H1 (cell line): Measurements from ENCODE around the gene TUT1. TPM values are rescaled to one million over a fixed set of nuclear protein-coding genes. Genes with fewer than 3 reads are reported as not detected.

Experiments used
- CTCF ChIA-PET: fragments of 300-600 bp; sonication (Branson Sonifier 250); formaldehyde crosslinking; loops from one replicate; lab custom pipeline; 2021; ENCODE audit not compliant: partially characterized antibody; lab: Charles Lee
- POLR2A ChIA-PET: fragments of 300-600 bp; sonication (Branson Sonifier 250); formaldehyde crosslinking; loops from one replicate; lab custom pipeline; 2021; ENCODE audit warnings: inconsistent platforms; ENCODE audit not compliant: partially characterized antibody; lab: Charles Lee
- DNase-seq, 2 experiments: peaks; one replicate each; pipeline versions ENCODE4 v3.0.0 to v3.0.0-alpha.2; 2010 to 2022; ENCODE audit warnings: low spot score in 2 of 2, low read depth in 1 of 2, mixed read lengths in 1 of 2
- FAIRE-seq: peaks from 2 replicates; lab custom pipeline; 2011; peaks lifted over from hg19 to GRCh38; lab: Jason Lieb, UNC
- H2AFZ ChIP-seq: 2 replicates; pipeline ENCODE4 v1.8.1; 2012; ENCODE audit warnings: low read length, inconsistent platforms
- H2AK5ac ChIP-seq: 2 replicates; pipeline ENCODE4 v1.6.1; 2013; ENCODE audit warnings: low read depth, low read length
- H2BK120ac ChIP-seq: replicated peaks from 2 replicates; pipeline ENCODE3; 2013; ENCODE audit warnings: low read depth, low read length, inconsistent platforms
- H2BK12ac ChIP-seq: 2 replicates; pipeline ENCODE4 v1.6.1; 2013; ENCODE audit warnings: low read depth, low read length
- H2BK15ac ChIP-seq: 2 replicates; pipeline ENCODE4 v1.6.1; 2013; ENCODE audit warnings: low read length
- H2BK20ac ChIP-seq: 2 replicates; pipeline ENCODE4 v1.6.1; 2013; ENCODE audit warnings: low read length
- H2BK5ac ChIP-seq: 2 replicates; pipeline ENCODE4 v1.6.1; 2013; ENCODE audit warnings: low read depth, low read length
- H3K14ac ChIP-seq: 2 replicates; pipeline ENCODE4 v1.6.1; 2013; ENCODE audit warnings: inconsistent platforms; ENCODE audit not compliant: insufficient read length
- H3K18ac ChIP-seq: 2 replicates; pipeline ENCODE4 v1.6.1; 2013; ENCODE audit warnings: low read length; ENCODE audit errors: extremely low read depth
- H3K23ac ChIP-seq: 2 replicates; pipeline ENCODE4 v1.6.1; 2013; ENCODE audit warnings: inconsistent platforms; ENCODE audit not compliant: insufficient read length
- H3K23me2 ChIP-seq: 2 replicates; pipeline ENCODE4 v1.6.1; 2013; ENCODE audit warnings: low read depth, low read length
- H3K27ac ChIP-seq: 2 replicates; pipeline ENCODE4 v1.6.1; 2011; ENCODE audit warnings: low read depth, low read length, inconsistent platforms
- H3K27me3 ChIP-seq, 4 experiments: replicated peaks in 1 of 4; 1 replicate in 1 of 4; 2 replicates in 3 of 4; pipeline versions ENCODE4 v1.6.1 to v1.8.1; 2011 to 2013; ENCODE audit warnings: low read length in 3 of 4, mild to moderate bottlenecking in 3 of 4, inconsistent platforms in 2 of 4, mixed read lengths in 2 of 4, moderate library complexity in 1 of 4; ENCODE audit not compliant: control insufficient read depth in 3 of 4, insufficient read depth in 3 of 4; ENCODE audit errors: extremely low read depth in 1 of 4
- H3K36me3 ChIP-seq, 4 experiments: 2 replicates each; pipeline versions ENCODE4 v1.6.1 to v1.8.1; 2011 to 2013; ENCODE audit warnings: mild to moderate bottlenecking in 4 of 4, low read length in 3 of 4, moderate library complexity in 2 of 4, control low read depth in 1 of 4, inconsistent platforms in 1 of 4; ENCODE audit not compliant: insufficient read depth in 4 of 4, control insufficient read depth in 2 of 4
- H3K4ac ChIP-seq: replicated peaks from 2 replicates; pipeline ENCODE3; 2013; ENCODE audit warnings: low read length, low read depth, mixed read lengths, inconsistent platforms; ENCODE audit not compliant: insufficient read length
- H3K4me1 ChIP-seq, 4 experiments: replicated peaks in 1 of 4; 1 replicate in 1 of 4; 2 replicates in 3 of 4; pipeline versions ENCODE4 v1.6.1 to v1.8.1; 2011 to 2013; ENCODE audit warnings: low read length in 3 of 4, inconsistent platforms in 2 of 4, mixed read lengths in 1 of 4; ENCODE audit not compliant: insufficient read depth in 4 of 4, control insufficient read depth in 3 of 4
- H3K4me2 ChIP-seq, 2 experiments: 2 replicates each; pipeline versions ENCODE4 v1.6.1 to v1.8.1; 2011 to 2013; ENCODE audit warnings: low read depth in 2 of 2, low read length in 2 of 2, control low read depth in 1 of 2, inconsistent platforms in 1 of 2, mild to moderate bottlenecking in 1 of 2; ENCODE audit not compliant: insufficient read depth in 1 of 2
- H3K4me3 ChIP-seq, 4 experiments: fragments of 200-600, 300-600 bp in 1 of 4; sonication (generic), shearing (Covaris generic), sonication (Bioruptor Twin) in 1 of 4; 2 replicates each; pipeline versions ENCODE4 v1.5.1 to v1.8.1; 2011 to 2016; ENCODE audit warnings: low read length in 4 of 4, low read depth in 3 of 4, control low read depth in 2 of 4, inconsistent platforms in 2 of 4, mild to moderate bottlenecking in 2 of 4, mixed read lengths in 1 of 4, moderate library complexity in 1 of 4; ENCODE audit not compliant: insufficient read depth in 2 of 4; ENCODE audit errors: extremely low read depth in 1 of 4
- H3K56ac ChIP-seq: replicated peaks from 2 replicates; pipeline ENCODE3; 2013; ENCODE audit warnings: low read depth, mild to moderate bottlenecking, mixed read lengths, low read length, inconsistent platforms; ENCODE audit not compliant: insufficient read length
- H3K79me1 ChIP-seq: 2 replicates; pipeline ENCODE4 v1.6.1; 2013; ENCODE audit warnings: low read depth, low read length, control low read depth
- H3K79me2 ChIP-seq, 2 experiments: 2 replicates each; pipeline versions ENCODE4 v1.6.1 to v1.8.1; 2012 to 2013; ENCODE audit warnings: low read length in 2 of 2, mild to moderate bottlenecking in 2 of 2, inconsistent platforms in 1 of 2; ENCODE audit not compliant: insufficient read depth in 2 of 2, control insufficient read depth in 1 of 2
- H3K9ac ChIP-seq, 4 experiments: replicated peaks in 1 of 4; 1 replicate in 1 of 4; 2 replicates in 3 of 4; pipeline versions ENCODE4 v1.6.1 to v1.8.1; 2011 to 2013; ENCODE audit warnings: low read depth in 3 of 4, low read length in 3 of 4, control low read depth in 2 of 4, mild to moderate bottlenecking in 2 of 4, moderate library complexity in 2 of 4, inconsistent platforms in 1 of 4; ENCODE audit errors: extremely low read depth in 1 of 4
- H3K9me3 ChIP-seq, 2 experiments: 2 replicates each; pipeline versions ENCODE4 v1.6.1 to v1.8.1; 2012 to 2013; ENCODE audit warnings: mild to moderate bottlenecking in 2 of 2, moderate library complexity in 2 of 2, control low read depth in 1 of 2, inconsistent platforms in 1 of 2, low read depth in 1 of 2, low read length in 1 of 2, mixed read lengths in 1 of 2; ENCODE audit not compliant: insufficient read depth in 2 of 2
- H4K20me1 ChIP-seq, 2 experiments: replicated peaks in 1 of 2; 2 replicates each; pipeline versions ENCODE3 to v1.8.1; 2011 to 2013; ENCODE audit warnings: inconsistent platforms in 2 of 2, low read length in 2 of 2, mild to moderate bottlenecking in 1 of 2; ENCODE audit not compliant: insufficient read depth in 2 of 2, control insufficient read depth in 1 of 2
- H4K5ac ChIP-seq: 2 replicates; pipeline ENCODE4 v1.6.1; 2013; ENCODE audit warnings: low read length, low read depth, mixed read lengths, inconsistent platforms; ENCODE audit not compliant: insufficient read length
- H4K8ac ChIP-seq: 2 replicates; pipeline ENCODE4 v1.8.0; 2013; ENCODE audit warnings: mild to moderate bottlenecking, moderate library complexity, low read length, inconsistent platforms; ENCODE audit not compliant: insufficient read depth; ENCODE audit errors: extremely low read depth
- H4K91ac ChIP-seq: replicated peaks from 2 replicates; pipeline ENCODE3; 2013; ENCODE audit warnings: low read length, mixed read lengths, inconsistent platforms; ENCODE audit not compliant: insufficient read length
- CEBPB ChIP-seq: IDR thresholded peaks from 2 replicates; pipeline ENCODE4 v1.6.1; 2012; ENCODE audit warnings: low read depth, low read length
- EZH2 ChIP-seq: fragments of 200-600 bp; sonication (generic); IDR thresholded peaks from 2 replicates; pipeline ENCODE4 v1.7.1; 2012; ENCODE audit warnings: low read depth, mild to moderate bottlenecking, moderate library complexity, low read length, inconsistent platforms; ENCODE audit not compliant: severe bottlenecking
- POU5F1 ChIP-seq: IDR thresholded peaks from 2 replicates; pipeline ENCODE4 v1.6.1; 2011; ENCODE audit warnings: low read depth, mild to moderate bottlenecking, low read length, moderate library complexity
- TAF7 ChIP-seq: optimal IDR thresholded peaks from 2 replicates; pipeline ENCODE3; 2011; ENCODE audit warnings: low read depth, mild to moderate bottlenecking, inconsistent platforms, low read length, moderate library complexity, borderline replicate concordance
- TBP ChIP-seq: IDR thresholded peaks from 2 replicates; pipeline ENCODE4 v1.6.1; 2011; ENCODE audit warnings: low read depth, low read length, improper control_type of control experiment
- WGBS, 2 experiments: shearing (Covaris generic) in 1 of 2; methylation state at CpG; one replicate each; pipeline versions ENCODE4 v1.1.6 to v1.1.7; 2013 to 2015; ENCODE audit warnings: low lambda C conversion rate in 2 of 2, mixed read lengths in 2 of 2, inconsistent platforms in 1 of 2, low coverage in 1 of 2, missing lambda C conversion rate in 1 of 2; ENCODE audit not compliant: insufficient replicate concordance in 2 of 2, insufficient coverage in 1 of 2, insufficient read length in 1 of 2; ENCODE audit errors: extremely low coverage in 1 of 2, missing lambda C conversion rate in 1 of 2; 5-methylcytosine and 5-hydroxymethylcytosine counted together
- polyA plus RNA-seq, 7 experiments: library from polyadenylated mRNA; depleted of rRNA in 3 of 7; stranded (reverse) in 5 of 7; unstranded in 2 of 7; fragments of >200 nt in 5 of 7; fragments of 200-250 nt in 2 of 7; gene quantifications; 1 replicate in 5 of 7; 2 replicates in 1 of 7; 4 replicates in 1 of 7; pipeline versions ENCODE4 v1.2.1 to v1.2.3, GENCODE V29; 2011 to 2013; ENCODE audit warnings: missing spikeins in 2 of 7, mixed read lengths in 2 of 7
- total RNA-seq: library from RNA; stranded (reverse); fragmentation: NEBNext Ultra II Directional; extraction: Animal tissue kit (Norgen Biotek cat#: 25700); gene quantifications from 2 replicates; pipeline ENCODE4 v1.2.1, GENCODE V29; 2021

Gene TUT1
- total and polyA plus RNA-seq, 2 of the 8 experiments (the other 6 are each of a cell fraction or from before 2014, with no cell fraction given) = 17.8 to 24.6 TPM

DNA sequence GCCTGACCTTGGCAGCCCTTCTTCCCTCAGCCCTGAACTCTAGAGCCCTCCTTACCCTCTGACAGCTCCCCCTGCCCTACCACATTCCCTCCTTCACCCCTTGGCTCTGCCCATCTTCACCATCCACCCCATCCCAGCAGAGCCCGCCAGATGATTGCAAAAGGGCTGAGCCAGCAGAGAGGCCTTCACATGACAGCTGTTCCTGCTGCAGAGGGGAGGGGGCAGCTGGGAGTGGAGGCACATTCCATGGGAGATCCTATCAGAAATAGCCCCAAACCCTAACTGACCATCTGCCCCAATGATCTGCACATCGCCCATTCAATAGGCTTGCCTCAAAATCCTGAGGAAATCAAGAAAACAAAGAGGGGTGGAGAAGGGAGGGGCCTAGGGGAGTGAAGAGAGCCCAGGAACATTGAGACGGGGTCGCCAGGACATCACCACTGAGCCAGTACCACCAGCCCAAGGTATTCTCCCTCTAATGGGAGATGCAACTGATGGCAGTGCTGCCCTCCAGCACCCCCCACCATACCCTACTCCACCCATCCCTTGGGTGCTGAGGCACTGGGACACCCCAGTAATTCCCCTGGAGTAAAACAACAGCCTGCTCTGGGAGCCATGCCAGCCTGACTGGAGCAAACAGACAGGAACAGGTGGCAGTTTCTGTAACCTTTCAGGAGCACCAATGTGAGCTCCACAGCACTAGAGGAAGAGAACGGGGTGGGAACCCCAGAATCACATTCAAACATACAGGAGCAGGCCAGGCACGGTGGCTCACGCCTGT, 36.7 kb downstream of the TUT1 start:
- peak overlapping the region; percentile 93 for H2BK12ac ChIP-seq
- no peaks in the 10 kb centered on the region for H3K9me3 ChIP-seq
- H2BK20ac ChIP-seq = no peak overlapping the region
- H3K36me3 ChIP-seq = peaks cover 9 to 26% (median 16%) of the 10 kb centered on the region in 4 experiments
- no peak overlapping the region for H3K14ac ChIP-seq
- H3K23me2 ChIP-seq = peaks cover 2% of the 10 kb centered on the region; the same call in 1 of the 2 replicates
- H2BK5ac ChIP-seq = no peak overlapping the region
- no peak overlapping the region for H3K23ac ChIP-seq
- peak overlapping the region in 1 of 4 experiments; percentile 27; a peak in 1 of 7 replicates for H3K9ac ChIP-seq
- no peak overlapping the region for H3K4me3 ChIP-seq
- 91% methylated on average over 7 of the region's 7 CpGs; no CpG with 5 or more reads in 1 of the 2 experiments for WGBS, 2 experiments
- H3K18ac ChIP-seq = 0 out of 2 replicates have a peak overlapping the region, but pooled peaks have one; percentile 53
- H3K4ac ChIP-seq = no peak overlapping the region
- H2BK15ac ChIP-seq = no peak overlapping the region
- DNase-seq (no peak), FAIRE-seq (no peak)
- 0 out of 4 replicates have a peak, but pooled peaks cover 0 to under 1% of the 10 kb centered on the region in 2 experiments for H3K79me2 ChIP-seq
- H3K27ac ChIP-seq = no peak overlapping the region
- TF ChIP-seq TAF7 (no peak), TBP (no peak), CEBPB (no peak), POU5F1 (no peak), EZH2 (no peak)
- ChIA-PET CTCF (interaction anchor here (0.7 to 10.9 kb wide), 8 partner anchors 11 to 162 kb away, joined by 3 to 161 read pairs (median 6); no protein-coding TSS in a partner anchor), POLR2A (interaction anchor here (0.9 to 20.3 kb wide), 7 partner anchors 12 to 130 kb away, joined by 3 to 336 read pairs (median 7); partner anchors contain the start of genes C11orf98, CSKMT, EEF1G and TUT1)
- H4K8ac ChIP-seq = no peak overlapping the region
- H4K5ac ChIP-seq = no peak overlapping the region
- H2BK120ac ChIP-seq = no peak overlapping the region
- no peak overlapping the region for H3K56ac ChIP-seq
- no peak overlapping the region for H2AFZ ChIP-seq
- peaks cover 0 to under 1% (median under 1%) of the 10 kb centered on the region in 4 experiments; a peak in 3 of 7 replicates for H3K27me3 ChIP-seq
- H3K4me2 ChIP-seq = peak overlapping the region in 1 of 2 experiments; percentile 96; a peak in 2 of 4 replicates
- H2AK5ac ChIP-seq = peak overlapping the region; percentile 20; the same call in 1 of the 2 replicates
- 0 out of 2 replicates have a peak, but pooled peaks cover 3% of the 10 kb centered on the region for H3K79me1 ChIP-seq
- peaks cover 20 to 53% (median 33%) of the 10 kb centered on the region in 4 experiments for H3K4me1 ChIP-seq
- peaks cover 5 to 23% of the 10 kb centered on the region in 2 experiments for H4K20me1 ChIP-seq
- H4K91ac ChIP-seq = no peak overlapping the region
